Subcutaneous abdominal adipose tissue (tissue), 5 donors: ENCODE measurements around the gene SSH3.
"Not testable (repeated sequence)": the region's sequence is repeated elsewhere in the genome, so short reads cannot be mapped to it uniquely, and the experiment has no call there.

Experiments
- H3K27ac ChIP-seq: one replicate; pipeline ENCODE4 v1.7.0; 2013; ENCODE audit warnings: low read depth, mild to moderate bottlenecking, inconsistent platforms, low read length, moderate library complexity
- H3K27me3 ChIP-seq, 5 donors: one replicate each; pipeline ENCODE4 v1.7.0; 2013; ENCODE audit warnings: low read length in 5 of 5, inconsistent platforms in 1 of 5; ENCODE audit not compliant: control insufficient read depth in 5 of 5, insufficient read depth in 4 of 5
- H3K36me3 ChIP-seq, 5 donors: one replicate each; pipeline ENCODE4 v1.7.0; 2013; ENCODE audit warnings: low read length in 5 of 5; ENCODE audit not compliant: control insufficient read depth in 5 of 5, insufficient read depth in 5 of 5
- H3K4me1 ChIP-seq, 5 donors: one replicate each; pipeline ENCODE4 v1.7.0; 2013; ENCODE audit warnings: low read length in 5 of 5, mild to moderate bottlenecking in 3 of 5, moderate library complexity in 1 of 5; ENCODE audit not compliant: control insufficient read depth in 5 of 5, insufficient read depth in 5 of 5
- H3K4me3 ChIP-seq, 5 donors: one replicate each; pipeline ENCODE4 v1.7.0; 2013; ENCODE audit warnings: low read length in 5 of 5, low read depth in 1 of 5
- H3K9ac ChIP-seq, 5 donors: one replicate each; pipeline ENCODE4 v1.7.0; 2013; ENCODE audit warnings: low read length in 5 of 5, mild to moderate bottlenecking in 4 of 5, moderate library complexity in 3 of 5
- H3K9me3 ChIP-seq, 5 donors: one replicate each; pipeline ENCODE4 v1.7.0; 2013; ENCODE audit warnings: low read length in 5 of 5; ENCODE audit not compliant: control insufficient read depth in 5 of 5
- donor health status: healthy.
- donor health status: healthy.
- donor health status: healthy.
- donor health status: healthy.
- donor health status: healthy.

Gene SSH3

DNA sequence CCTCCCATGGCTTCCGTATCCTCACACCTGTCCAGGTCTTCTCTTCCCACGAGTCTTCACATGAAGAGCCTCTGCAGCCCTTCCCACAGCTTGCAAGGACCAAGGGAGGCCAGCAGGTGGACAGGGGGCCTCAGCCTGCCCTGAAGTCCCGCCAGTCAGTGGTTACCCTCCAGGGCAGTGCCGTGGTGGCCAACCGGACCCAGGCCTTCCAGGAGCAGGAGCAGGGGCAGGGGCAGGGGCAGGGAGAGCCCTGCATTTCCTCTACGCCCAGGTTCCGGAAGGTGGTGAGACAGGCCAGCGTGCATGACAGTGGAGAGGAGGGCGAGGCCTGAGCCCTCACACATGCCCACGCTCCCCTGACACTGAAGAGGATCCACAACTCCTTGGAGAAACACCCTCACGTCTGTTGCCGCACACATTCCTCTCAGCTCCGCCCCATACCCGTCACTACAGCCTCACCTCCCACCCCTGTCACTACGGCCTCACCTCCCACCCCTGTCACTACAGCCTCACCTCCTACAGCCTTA, 8.3 kb downstream of the SSH3 start:
- Histone ChIP-seq H3K27ac (no peak overlapping the region), H3K4me3 (no peak overlapping the region), H3K9ac (no peak overlapping the region), H3K27me3 (no peaks in the 10 kb centered on the region), H3K9me3 (no peaks in the 10 kb centered on the region), H3K36me3 (peaks cover 0 to 54% (median 46%) of the 10 kb centered on the region in 5 donors), H3K4me1 (no peaks in the 10 kb centered on the region)

DNA sequence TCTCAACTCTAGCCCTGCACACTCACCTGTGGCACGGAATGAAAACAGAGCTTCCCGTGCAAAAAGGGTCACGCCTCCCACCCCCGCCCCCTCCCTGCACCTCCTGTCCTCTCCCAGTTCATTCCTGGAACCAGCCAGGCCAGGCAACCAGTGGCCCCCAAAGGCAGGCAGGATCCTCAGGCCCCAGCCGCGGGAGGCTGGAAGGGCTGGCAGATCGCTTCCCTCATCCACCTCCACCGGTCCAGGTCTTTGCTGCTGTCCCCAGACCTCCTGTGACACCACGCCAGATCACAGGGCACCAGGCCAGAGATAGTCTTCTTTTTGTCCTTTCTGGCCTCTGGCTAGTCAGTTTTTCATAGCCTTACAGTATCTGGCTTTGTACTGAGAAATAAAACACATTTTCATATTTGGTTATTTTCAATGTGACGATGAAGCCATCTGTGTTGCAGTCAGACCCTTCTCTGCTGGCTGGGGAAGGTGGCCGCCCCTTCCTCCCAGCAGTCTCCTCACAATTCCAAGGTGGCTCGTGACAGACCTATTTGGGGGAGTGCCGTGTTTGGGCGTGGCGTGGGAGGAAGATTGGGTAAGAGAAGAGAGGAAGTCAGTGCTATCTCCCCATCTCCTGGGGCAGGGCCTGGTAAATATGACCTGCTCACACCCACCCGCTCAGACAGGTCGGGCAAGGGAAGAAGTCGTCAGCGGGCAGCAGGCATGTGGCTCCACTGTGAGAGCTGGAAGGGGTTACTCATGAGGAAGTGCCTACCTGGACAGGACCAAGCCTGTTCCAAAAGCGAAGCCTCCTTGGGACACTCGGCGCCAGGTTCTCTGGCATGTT, 9.1 kb downstream of the SSH3 start:
- Histone ChIP-seq H3K9me3 (no peaks in the 10 kb centered on the region), H3K36me3 (peaks cover 0 to 46% (median 40%) of the 10 kb centered on the region in 5 donors), H3K27ac (no peak overlapping the region), H3K27me3 (peaks cover 0 to under 1% (median 0%) of the 10 kb centered on the region in 5 donors), H3K4me3 (no peak overlapping the region), H3K9ac (no peak overlapping the region), H3K4me1 (peaks cover 0 to 7% (median 5%) of the 10 kb centered on the region in 5 donors)

DNA sequence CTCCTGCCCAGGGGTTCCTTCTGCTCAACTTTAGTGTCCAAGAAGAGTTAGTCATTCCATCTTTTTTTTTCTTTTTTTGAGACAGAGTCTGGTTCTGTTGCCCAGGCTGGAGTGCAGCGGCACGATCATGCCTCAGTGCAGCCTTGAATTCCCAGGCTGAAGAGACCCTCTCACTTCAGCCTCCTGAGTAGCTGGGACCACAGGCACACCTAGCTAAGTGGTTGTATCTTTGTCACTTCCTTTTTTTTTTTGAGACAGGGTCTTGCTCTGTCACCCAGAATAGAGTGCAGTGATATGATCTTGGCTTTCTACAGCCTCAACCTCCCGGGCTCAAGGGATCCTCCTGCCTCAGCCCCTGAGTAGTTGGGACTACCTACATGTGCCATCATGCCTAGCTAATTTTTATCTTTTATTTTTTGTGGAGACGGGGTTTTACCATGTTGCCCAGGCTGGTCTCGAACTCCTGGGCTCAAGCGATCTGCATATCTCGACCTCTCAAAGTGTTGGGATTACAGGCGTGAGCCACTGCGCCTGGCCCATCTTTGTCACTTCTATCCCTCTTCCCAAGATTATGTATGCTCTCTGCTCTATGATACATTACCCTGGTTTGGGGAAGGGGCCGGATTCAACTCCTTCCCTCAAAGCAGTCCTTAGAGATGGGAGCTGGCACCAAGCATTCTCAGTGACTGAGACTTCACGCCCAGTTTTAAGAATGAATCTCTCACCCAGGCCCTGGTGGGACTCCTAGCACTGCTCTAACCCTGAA, 10.0 kb downstream of the SSH3 start:
- H3K4me1 ChIP-seq = peaks cover 4 to 14% (median 10%) of the 10 kb centered on the region in 5 donors
- peaks cover 0 to 37% (median 31%) of the 10 kb centered on the region in 5 donors for H3K36me3 ChIP-seq
- H3K27ac ChIP-seq = no peak overlapping the region
- H3K9ac ChIP-seq = no peak overlapping the region
- H3K4me3 ChIP-seq = no peak overlapping the region
- H3K9me3 ChIP-seq = no peaks in the 10 kb centered on the region
- H3K27me3 ChIP-seq = peaks cover 0 to 3% (median 0%) of the 10 kb centered on the region in 5 donors

DNA sequence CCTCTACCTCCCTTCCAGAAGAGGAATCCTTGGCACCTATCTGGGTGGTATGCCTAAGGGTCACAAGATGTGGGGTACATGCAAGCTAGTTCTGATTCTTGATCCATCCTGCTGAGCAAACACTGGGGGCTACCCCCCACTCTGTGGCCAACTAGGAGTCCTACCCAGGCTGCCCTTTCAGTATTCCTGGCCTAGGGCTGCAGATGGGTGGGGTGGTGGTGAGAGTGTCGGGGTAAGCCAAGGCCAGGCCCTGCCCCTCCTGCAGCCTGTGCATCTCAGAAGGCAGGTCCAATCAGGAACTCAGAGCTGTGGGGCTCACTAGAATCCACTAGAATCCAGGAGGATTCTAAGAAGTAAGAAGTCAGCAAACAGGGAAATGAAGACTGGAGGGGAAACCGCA, 10.9 kb downstream of the SSH3 start:
- H3K27ac ChIP-seq = no peak overlapping the region
- no peak overlapping the region for H3K9ac ChIP-seq
- no peaks in the 10 kb centered on the region for H3K9me3 ChIP-seq
- no peak overlapping the region for H3K4me3 ChIP-seq
- peaks cover 0 to 28% (median 22%) of the 10 kb centered on the region in 5 donors for H3K36me3 ChIP-seq
- H3K27me3 ChIP-seq = peaks cover 0 to 3% (median 0%) of the 10 kb centered on the region in 5 donors
- peaks cover 7 to 20% (median 17%) of the 10 kb centered on the region in 5 donors for H3K4me1 ChIP-seq

DNA sequence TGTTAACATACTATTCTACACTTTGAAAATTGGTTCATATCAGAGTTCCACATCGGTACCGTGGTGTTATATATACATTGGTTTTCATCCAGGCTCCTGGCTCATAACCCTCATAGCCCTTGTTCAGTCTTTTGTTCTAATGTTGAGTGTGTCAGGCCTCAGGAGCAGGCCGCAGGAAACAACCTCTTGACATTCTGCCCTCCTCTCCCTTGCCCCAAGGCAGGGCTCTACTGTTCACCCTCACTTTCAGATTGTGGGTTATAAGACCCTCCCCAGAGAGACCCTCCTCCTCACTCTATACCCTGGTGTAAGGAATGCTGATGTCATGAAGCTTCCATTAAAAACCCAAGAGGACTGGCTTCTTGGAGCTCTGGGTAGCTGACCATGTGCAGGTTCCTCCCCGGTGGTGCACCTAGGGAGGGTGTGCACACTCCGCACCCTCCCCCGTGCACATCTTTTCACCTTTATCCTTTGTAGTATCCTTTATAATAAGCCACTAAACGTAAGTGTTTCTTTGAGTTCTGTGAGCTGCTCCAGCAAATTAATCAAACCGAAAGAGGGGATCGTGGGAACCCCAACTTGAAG, 12.1 kb downstream of the SSH3 start:
- no peak overlapping the region for H3K9ac ChIP-seq
- peaks cover 0 to 3% (median 0%) of the 10 kb centered on the region in 5 donors for H3K27me3 ChIP-seq
- H3K36me3 ChIP-seq = peaks cover 0 to 16% (median 12%) of the 10 kb centered on the region in 5 donors
- H3K27ac ChIP-seq = no peak overlapping the region
- no peak overlapping the region for H3K4me3 ChIP-seq
- no peaks in the 10 kb centered on the region for H3K9me3 ChIP-seq
- H3K4me1 ChIP-seq = peaks cover 7 to 20% (median 17%) of the 10 kb centered on the region in 5 donors

DNA sequence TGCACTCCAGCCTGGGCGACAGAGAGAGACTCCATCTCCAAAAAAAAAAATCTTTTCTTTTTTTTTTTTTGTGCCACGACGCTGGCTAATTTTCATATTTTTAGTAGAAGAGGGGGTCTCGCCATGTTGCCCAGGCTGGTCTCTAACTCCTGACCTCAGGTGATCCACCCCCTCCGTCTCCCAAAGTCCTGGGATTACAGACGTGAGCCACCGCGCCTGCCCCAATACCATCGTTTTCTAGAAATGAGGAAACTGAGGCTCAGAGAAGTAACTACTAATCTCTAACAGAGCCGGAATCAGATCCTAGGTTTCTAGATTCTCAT, 13.5 kb downstream of the SSH3 start:
- H3K27me3 ChIP-seq = peaks cover 0 to 3% (median 0%) of the 10 kb centered on the region in 5 donors
- H3K4me1 ChIP-seq = peaks cover 7 to 20% (median 17%) of the 10 kb centered on the region in 5 donors
- H3K36me3 ChIP-seq = peaks cover 0 to 4% (median 2%) of the 10 kb centered on the region in 5 donors
- peak overlapping the region; percentile 91 for H3K27ac ChIP-seq
- H3K4me3 ChIP-seq = peak overlapping the region; percentile 86 to 94 (median 91)
- peak overlapping the region; percentile 59 to 85 (median 78) for H3K9ac ChIP-seq
- H3K9me3 ChIP-seq = no peaks in the 10 kb centered on the region

DNA sequence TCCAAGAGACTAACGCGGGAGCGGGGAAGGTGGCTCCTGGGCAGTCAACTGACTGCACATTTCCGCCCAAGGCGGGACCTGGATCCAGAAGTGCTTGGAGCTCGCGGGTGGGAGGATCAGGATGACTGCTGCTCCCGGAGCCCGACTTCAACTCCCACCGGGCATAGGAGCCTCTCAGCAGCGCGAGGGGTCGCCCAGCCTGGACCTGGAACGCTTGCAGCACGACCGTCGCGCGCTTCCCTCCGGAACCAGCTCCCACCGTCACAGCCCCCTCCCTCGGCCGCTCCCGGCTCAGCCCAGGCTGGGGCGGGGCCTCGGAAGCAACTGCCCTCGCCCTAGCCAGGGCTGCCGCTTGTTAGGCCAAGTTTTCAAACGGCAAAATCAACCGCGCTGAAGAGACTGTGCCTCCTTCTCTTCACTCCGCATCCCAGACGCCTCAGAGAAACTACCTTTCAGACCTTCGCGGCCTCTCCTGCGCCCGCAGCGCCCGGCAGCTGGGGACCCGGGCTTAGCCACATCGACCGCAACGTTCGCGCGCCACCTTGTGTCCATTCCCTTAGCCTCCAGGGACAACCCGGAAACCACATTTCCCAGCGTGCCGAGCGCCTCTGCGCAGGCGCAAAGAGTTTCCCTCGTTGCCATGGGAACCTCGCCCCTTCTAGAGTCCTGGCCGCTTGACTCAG, 14.0 kb downstream of the SSH3 start:
- Histone ChIP-seq H3K9me3 (no peaks in the 10 kb centered on the region), H3K4me3 (peak overlapping the region; percentile 86 to 94 (median 91)), H3K9ac (peak overlapping the region; percentile 59 to 85 (median 78)), H3K27ac (peak overlapping the region; percentile 91), H3K27me3 (peaks cover 0 to 3% (median 0%) of the 10 kb centered on the region in 5 donors), H3K4me1 (peaks cover 7 to 20% (median 17%) of the 10 kb centered on the region in 5 donors), H3K36me3 (peaks cover 0 to 3% (median 0%) of the 10 kb centered on the region in 5 donors)

DNA sequence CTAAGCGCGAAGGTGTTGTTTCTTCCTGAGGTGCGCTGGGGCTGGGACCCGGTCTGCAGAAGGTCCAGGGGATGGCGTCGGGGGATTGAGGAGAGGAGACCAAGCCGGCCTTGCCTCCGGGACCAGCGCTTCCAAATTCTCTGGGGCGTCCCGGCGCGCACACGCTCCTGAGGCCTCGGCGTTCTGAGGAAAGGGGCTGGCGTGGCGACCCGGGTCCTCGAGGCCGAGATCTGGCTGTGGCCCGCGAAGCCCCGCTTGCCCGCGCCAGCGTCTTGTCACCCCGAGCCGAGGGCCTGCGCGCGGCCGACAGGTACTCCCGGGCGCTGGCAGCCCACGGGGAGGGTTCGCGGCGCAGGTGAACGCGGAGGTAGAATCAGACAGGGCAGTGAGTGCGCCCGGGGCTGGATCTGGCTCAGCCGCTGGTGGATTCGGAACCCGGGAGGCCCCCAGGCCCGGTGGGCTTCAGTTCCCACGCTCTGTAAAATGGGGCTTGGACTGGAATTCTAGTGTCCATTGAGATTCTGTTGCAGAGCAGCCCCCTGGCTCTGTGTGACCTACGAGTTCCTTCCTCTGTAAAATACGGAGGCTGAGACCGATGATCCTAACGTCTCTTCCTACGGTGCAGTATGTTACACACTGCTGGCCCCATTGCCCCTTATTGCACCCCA, 14.7 kb downstream of the SSH3 start:
- H3K4me1 ChIP-seq = peaks cover 7 to 20% (median 17%) of the 10 kb centered on the region in 5 donors

DNA sequence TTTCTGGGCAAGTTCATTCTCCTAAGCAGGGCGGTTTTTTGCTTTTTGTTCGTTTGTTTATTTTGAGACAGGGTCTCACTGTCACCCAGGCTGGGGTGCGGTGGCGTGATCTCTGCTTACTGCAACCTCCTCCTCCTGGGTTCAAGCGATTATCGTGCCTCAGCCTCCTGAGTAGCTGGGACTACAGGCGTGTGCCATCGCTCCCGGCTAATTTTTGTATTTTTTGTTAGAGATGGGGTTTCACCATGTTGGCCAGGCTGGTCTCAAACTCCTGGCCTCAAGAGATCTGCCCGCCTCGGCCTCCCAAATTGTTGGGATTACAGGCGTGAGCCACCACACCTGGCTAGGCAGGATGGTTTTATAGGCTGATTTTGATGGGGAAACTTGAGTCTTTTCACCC, 15.5 kb downstream of the SSH3 start:
- Histone ChIP-seq H3K4me3 (peak overlapping the region in 2 of 5 donors; percentile 74 to 86), H3K4me1 (peaks cover 7 to 20% (median 17%) of the 10 kb centered on the region in 5 donors)
- not testable (repeated sequence) for H3K27me3 ChIP-seq, H3K36me3 ChIP-seq, H3K27ac ChIP-seq, H3K9ac ChIP-seq, H3K9me3 ChIP-seq

More for the DNA sequence above, 14.7 kb downstream of the SSH3 start:
- peak overlapping the region; percentile 86 to 94 (median 91) for H3K4me3 ChIP-seq
- H3K36me3 ChIP-seq = peaks cover 0 to 3% (median 0%) of the 10 kb centered on the region in 5 donors
- peak overlapping the region; percentile 91 for H3K27ac ChIP-seq
- H3K9ac ChIP-seq = peak overlapping the region; percentile 35 to 85 (median 78)
- peaks cover 0 to 3% (median 0%) of the 10 kb centered on the region in 5 donors for H3K27me3 ChIP-seq
- H3K9me3 ChIP-seq = no peaks in the 10 kb centered on the region
